Measurements from ENCODE around the gene CNGB1.

CNGB1 gene

DNA sequence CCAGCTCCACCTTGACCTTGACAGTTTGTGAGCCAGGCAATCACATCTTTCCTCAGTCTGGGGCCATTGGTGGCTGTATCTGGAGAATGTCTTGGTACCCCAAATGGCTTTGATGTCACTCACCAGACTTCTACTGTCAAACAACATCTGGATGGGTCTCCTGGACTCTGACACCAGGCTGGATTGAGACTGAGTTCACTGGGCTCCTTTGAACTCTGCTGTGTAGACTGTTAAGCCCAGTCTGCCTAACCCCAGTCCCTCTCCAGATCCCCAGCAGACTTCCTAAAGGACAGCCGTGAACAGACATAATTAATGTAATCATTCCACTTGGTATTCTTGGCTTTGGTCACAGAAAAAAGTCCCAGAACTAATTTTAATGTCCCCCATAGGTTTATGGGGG, 84.5 kb downstream of the CNGB1 start:
- TF ChIP-seq, protein P1, sequence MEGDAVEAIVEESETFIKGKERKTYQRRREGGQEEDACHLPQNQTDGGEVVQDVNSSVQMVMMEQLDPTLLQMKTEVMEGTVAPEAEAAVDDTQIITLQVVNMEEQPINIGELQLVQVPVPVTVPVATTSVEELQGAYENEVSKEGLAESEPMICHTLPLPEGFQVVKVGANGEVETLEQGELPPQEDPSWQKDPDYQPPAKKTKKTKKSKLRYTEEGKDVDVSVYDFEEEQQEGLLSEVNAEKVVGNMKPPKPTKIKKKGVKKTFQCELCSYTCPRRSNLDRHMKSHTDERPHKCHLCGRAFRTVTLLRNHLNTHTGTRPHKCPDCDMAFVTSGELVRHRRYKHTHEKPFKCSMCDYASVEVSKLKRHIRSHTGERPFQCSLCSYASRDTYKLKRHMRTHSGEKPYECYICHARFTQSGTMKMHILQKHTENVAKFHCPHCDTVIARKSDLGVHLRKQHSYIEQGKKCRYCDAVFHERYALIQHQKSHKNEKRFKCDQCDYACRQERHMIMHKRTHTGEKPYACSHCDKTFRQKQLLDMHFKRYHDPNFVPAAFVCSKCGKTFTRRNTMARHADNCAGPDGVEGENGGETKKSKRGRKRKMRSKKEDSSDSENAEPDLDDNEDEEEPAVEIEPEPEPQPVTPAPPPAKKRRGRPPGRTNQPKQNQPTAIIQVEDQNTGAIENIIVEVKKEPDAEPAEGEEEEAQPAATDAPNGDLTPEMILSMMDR (conservative IDR thresholded peaks at IDR 0.05; ENCODE audit: low read depth, low read length) = no peak
- DNase-seq (ENCODE audit: low read depth) = no peak
- no peak overlapping the region for H3K4me3 ChIP-seq (ENCODE audit: low read length)

- TF ChIP-seq, protein P1 (conservative IDR thresholded peaks at IDR 0.05; ENCODE audit: low read depth, low read length) = no peak
- DNase-seq (ENCODE audit: low read depth) = no peak
Measured at GRCh38 chr16:57884655-57885133, 86.2 kb downstream of the CNGB1 start.

DNA sequence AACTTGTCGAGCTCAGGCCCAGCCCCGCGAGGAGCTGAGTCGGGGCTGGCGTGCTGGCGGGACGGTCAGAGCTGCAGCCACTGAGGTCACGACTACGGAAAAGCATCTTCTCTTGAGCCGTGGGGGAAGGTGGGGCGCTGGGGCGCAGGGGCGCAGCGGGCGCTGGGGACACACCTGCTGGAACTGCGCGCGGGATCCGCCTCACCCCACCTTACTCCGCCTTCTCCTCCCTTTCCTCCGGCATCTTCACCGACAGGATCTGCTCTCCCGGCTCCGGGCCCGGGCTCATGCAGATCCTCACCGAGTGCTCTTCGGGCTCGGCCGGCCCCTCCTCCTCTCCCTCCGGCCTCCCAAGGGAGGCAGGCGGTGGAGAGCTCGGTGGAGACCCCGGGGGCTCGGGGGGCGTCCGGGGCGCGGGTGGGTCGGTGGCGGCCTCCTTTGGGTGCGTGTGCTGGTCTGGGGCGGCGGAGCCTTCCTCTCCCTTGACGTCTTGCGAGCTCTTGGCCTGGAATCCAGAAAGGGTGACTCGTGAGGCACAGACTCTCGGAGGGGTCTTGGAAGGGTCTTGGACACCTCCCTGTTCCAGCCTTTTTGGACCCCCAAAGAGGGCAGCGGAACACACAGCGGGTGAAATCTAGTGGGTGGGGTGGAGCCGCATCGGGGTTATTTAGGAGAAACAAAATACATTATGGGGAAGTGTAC, 86.8 kb downstream of the CNGB1 start:
- no peak for DNase-seq (ENCODE audit: low read depth)
- TF ChIP-seq, protein P1 (conservative IDR thresholded peaks at IDR 0.05; ENCODE audit: low read depth, low read length) = no peak
- no peak overlapping the region for H3K4me3 ChIP-seq (ENCODE audit: low read length)

More at GRCh38 chr16:57884655-57885133, 86.2 kb downstream of the CNGB1 start:
- no peak overlapping the region for H3K4me3 ChIP-seq (ENCODE audit: low read length)

DNA sequence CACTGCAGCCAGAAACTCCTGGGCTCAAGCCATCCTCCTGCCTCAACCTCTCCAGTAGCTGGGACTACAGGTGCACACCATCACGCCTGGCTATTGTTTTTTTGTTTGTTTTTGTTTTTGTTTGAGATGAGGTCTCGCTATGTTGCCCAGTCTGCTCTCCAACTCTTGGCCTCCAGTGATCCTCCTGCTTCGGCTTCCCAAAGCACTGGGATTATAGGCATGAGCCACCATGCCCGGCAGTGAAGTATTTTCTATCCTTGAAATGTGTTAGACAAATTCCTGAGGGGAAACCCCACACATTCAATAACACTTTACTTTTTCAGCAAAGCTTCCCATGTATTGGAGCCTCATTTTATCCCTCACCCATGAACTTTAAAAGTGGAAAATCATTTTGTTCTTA, 87.4 kb downstream of the CNGB1 start:
- no peak overlapping the region for H3K4me3 ChIP-seq (ENCODE audit: low read length)
- TF ChIP-seq, protein P1 (conservative IDR thresholded peaks at IDR 0.05; ENCODE audit: low read depth, low read length) = no peak
- no peak for DNase-seq (ENCODE audit: low read depth)

DNA sequence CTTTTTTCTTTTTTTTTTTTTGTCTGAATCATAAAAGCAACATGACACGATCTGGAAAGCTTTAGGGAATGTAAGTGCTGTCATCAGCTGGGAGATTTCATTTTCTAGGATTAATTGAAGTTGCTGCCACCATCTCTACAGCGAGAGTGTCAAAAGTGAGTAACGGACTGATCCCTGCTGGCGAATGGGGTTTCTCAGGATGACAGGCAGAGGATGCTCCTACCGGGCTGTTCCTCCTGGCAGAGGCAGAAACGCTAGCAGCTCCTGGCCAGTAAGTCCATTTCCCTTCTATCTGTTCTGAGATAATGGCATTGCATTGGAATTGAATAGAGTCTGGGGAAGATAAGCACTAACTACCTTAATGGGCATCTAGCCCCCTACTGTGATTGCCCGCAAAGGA, 88.1 kb downstream of the CNGB1 start:
- TF ChIP-seq, protein P1 (conservative IDR thresholded peaks at IDR 0.05; ENCODE audit: low read depth, low read length) = no peak
- H3K4me3 ChIP-seq (ENCODE audit: low read length) = no peak overlapping the region
- no peak for DNase-seq (ENCODE audit: low read depth)

GRCh38 chr16:57882206-57882605, 88.7 kb downstream of the CNGB1 start:
- DNase-seq (ENCODE audit: low read depth) = no peak
- TF ChIP-seq, protein P1 (conservative IDR thresholded peaks at IDR 0.05; ENCODE audit: low read depth, low read length) = no peak
- no peak overlapping the region for H3K4me3 ChIP-seq (ENCODE audit: low read length)

DNA sequence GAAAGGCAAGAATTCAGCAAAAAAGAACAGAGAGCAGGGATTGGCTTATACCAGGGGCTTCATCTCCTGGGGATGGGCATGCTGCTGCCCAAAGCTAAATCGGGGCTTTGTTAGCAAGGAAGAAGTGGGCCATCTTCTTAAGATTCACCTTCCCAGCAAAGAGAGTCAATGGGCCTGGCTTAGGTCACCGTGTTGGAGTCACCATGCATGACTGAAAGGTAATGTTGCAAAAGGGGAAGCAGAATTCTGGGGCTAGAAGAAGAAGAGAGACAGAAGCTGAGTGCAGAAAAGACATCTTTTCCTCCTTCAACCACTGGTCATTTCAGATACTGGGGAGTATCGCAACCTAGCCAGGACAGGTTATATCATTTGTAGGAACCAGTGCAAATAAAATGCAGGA, 92.3 kb downstream of the CNGB1 start:
- H3K4me3 ChIP-seq (ENCODE audit: low read length) = no peak overlapping the region
- TF ChIP-seq, protein P1 (conservative IDR thresholded peaks at IDR 0.05; ENCODE audit: low read depth, low read length) = no peak
- no peak for DNase-seq (ENCODE audit: low read depth)

All from retinal pigment epithelial cell (primary cell).